ENCODE results near the gene TPSD1.

TPSD1 gene

DNA sequence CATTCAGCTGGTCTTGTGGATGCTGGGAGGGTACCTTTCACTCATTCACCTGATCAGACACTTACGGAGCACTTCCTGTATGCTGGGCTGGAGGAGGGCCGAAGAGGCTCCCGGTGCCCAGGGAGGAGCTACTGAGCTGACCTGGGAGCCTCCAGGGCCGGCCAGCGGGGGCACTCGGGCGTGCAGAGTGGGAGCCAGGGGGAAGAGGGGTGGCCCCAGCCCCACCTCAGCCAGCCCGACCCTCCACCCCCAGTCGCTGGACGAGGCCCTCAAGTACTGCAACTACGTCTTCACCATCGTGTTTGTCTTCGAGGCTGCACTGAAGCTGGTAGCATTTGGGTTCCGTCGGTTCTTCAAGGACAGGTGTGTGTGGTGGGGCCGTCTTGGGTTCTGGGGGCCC lies 41.1 kb upstream of the TPSD1 start:
- DNase-seq = no peak
- Histone ChIP-seq H3K36me3 (peaks cover 83 to 100% (median 94%) of the 10 kb centered on the region in 3 donors), H3K4me1 (no peaks in the 10 kb centered on the region), H3K27ac (no peak overlapping the region), H3K9me3 (no peaks in the 10 kb centered on the region), H3K4me3 (no peak overlapping the region), H3K27me3 (no peaks in the 10 kb centered on the region)
- intact Hi-C loops (cut with DNase I; ENCODE audit: low total_unique reads) = no loop called here
- TF ChIP-seq, protein P1, sequence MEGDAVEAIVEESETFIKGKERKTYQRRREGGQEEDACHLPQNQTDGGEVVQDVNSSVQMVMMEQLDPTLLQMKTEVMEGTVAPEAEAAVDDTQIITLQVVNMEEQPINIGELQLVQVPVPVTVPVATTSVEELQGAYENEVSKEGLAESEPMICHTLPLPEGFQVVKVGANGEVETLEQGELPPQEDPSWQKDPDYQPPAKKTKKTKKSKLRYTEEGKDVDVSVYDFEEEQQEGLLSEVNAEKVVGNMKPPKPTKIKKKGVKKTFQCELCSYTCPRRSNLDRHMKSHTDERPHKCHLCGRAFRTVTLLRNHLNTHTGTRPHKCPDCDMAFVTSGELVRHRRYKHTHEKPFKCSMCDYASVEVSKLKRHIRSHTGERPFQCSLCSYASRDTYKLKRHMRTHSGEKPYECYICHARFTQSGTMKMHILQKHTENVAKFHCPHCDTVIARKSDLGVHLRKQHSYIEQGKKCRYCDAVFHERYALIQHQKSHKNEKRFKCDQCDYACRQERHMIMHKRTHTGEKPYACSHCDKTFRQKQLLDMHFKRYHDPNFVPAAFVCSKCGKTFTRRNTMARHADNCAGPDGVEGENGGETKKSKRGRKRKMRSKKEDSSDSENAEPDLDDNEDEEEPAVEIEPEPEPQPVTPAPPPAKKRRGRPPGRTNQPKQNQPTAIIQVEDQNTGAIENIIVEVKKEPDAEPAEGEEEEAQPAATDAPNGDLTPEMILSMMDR (IDR thresholded peaks at IDR 0.05) = no peak

DNA sequence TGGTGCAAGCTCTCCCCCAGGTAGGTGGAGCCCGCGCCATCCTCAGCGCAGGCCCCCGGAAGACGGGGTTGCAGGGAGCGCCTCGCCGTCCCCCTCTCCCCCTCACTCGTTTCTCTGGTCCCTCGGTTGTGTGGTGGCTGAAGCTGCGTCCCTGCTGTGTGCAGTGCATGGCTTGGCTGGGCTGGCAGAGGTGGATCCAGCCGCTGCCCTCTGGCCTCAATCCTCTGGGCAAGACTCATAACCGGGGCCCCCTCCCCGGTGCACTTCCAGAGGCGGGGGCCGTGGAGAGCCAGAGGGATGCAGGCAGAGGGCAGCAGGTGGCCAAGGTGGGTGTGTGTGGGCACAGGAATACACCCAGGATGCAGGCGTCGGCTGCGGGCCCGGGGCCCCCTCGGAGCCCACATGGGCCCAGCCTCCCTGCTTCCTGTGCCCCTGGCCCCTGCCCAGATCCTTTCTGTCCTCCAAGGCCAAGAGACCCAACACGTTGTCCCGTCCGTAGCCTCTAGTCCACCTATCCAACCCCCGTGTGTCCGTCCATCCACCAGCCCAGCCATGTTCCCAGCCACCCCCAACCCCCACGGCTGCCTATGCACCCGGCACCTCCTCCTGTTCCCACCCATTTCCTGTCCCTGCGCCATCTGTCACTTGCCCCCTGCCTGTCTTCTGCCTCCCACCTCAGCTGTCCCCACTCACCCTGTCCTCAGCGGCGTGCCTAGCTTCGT lies 40.1 kb upstream of the TPSD1 start:
- no peaks in the 10 kb centered on the region for H3K27me3 ChIP-seq
- no peak overlapping the region for H3K4me3 ChIP-seq
- no peak overlapping the region for H3K27ac ChIP-seq
- peaks cover 82 to 100% (median 93%) of the 10 kb centered on the region in 3 donors for H3K36me3 ChIP-seq
- no peaks in the 10 kb centered on the region for H3K9me3 ChIP-seq
- DNase-seq = no peak
- TF ChIP-seq, protein P1 (IDR thresholded peaks at IDR 0.05) = no peak
- no peaks in the 10 kb centered on the region for H3K4me1 ChIP-seq
- intact Hi-C loops (cut with DNase I; ENCODE audit: low total_unique reads) = no loop called here

DNA sequence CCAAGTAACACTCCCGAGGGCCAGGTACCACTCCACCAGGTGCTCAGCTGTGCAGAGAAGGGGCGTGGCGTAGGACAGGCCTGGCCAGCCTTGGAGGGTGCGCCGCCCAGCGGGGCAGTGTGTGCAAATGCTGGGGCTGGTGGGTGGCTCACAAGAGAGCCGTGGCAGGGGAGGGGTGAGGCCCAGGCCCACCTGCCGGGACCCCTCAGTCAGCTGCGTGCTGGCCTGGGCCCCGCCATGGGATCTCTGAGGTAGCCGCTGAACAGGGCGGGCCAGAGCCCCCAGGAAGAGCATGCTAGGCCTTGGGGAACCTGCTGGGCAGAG lies 39.6 kb upstream of the TPSD1 start:
- intact Hi-C loops (cut with DNase I; ENCODE audit: low total_unique reads) = no loop called here
- no peaks in the 10 kb centered on the region for H3K9me3 ChIP-seq
- DNase-seq = no peak
- no peak overlapping the region for H3K27ac ChIP-seq
- no peaks in the 10 kb centered on the region for H3K4me1 ChIP-seq
- peaks cover 82 to 100% (median 93%) of the 10 kb centered on the region in 3 donors for H3K36me3 ChIP-seq
- no peak overlapping the region for H3K4me3 ChIP-seq
- H3K27me3 ChIP-seq = no peaks in the 10 kb centered on the region
- TF ChIP-seq, protein P1 (IDR thresholded peaks at IDR 0.05) = no peak

DNA sequence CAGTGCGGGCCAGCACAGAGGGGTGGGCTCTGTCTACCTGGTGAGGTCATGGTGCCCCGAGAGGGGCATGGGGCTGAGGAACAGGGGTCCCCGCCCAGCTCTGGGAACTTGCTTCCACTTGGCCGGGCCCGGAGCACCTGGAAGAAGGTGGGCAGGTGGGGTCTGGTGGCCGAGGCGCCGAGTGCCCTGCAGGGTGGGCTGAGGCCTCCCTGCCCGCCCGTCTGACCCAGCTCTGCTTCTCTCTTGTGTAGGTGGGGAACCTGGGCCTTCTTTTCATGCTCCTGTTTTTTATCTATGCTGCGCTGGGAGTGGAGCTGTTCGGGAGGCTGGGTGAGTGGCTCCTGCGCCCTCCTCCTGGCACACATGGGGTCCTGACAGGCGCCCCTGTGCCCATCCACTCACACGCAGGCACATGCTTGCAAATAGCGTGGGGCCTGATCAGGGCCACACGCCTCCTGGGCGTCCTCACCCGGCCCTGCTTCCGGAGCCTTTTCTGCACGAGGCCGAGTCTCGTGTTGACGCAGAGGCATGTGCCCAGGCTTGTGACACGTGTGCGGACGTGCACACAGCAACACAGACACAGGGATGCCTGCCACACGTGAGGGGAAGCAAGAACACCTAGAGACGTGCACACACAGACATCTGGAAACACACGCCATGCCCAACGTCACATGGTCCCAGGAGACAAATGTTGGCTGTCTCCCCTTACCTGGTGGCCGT lies 39.0 kb upstream of the TPSD1 start:
- Histone ChIP-seq H3K36me3 (peaks cover 76 to 99% (median 91%) of the 10 kb centered on the region in 3 donors), H3K27me3 (no peaks in the 10 kb centered on the region)

DNA sequence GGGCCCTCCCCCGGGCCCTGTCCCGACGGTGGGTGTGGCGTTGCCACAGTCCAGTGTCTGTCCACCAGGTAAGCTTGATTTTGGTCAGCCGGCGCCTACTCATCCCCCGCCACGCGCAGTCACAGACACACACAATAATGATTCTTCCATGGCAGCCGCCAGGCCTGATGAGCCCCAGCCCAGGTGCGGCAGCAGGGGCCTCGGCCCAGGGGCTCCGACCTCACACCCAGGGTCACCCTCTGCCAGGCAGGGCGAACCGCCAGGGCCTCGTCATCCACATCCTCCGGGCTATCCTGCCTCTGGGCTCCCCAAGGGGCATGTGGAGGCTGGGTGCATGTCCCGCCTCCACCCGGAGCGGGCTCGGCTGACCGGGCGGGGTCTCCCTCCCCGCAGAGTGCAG lies 38.3 kb upstream of the TPSD1 start:
- intact Hi-C loops (cut with DNase I; ENCODE audit: low total_unique reads) = no loop called here
- H3K36me3 ChIP-seq = peaks cover 69 to 97% (median 84%) of the 10 kb centered on the region in 3 donors
- H3K27me3 ChIP-seq = no peaks in the 10 kb centered on the region
- H3K4me1 ChIP-seq = no peaks in the 10 kb centered on the region
- no peaks in the 10 kb centered on the region for H3K9me3 ChIP-seq
- TF ChIP-seq, protein P1 (IDR thresholded peaks at IDR 0.05) = no peak
- DNase-seq = no peak
- no peak overlapping the region for H3K27ac ChIP-seq
- no peak overlapping the region for H3K4me3 ChIP-seq

More for the DNA sequence above, 39.0 kb upstream of the TPSD1 start:
- intact Hi-C loops (cut with DNase I; ENCODE audit: low total_unique reads) = no loop called here
- H3K4me3 ChIP-seq = no peak overlapping the region
- no peaks in the 10 kb centered on the region for H3K4me1 ChIP-seq
- TF ChIP-seq, protein P1 (IDR thresholded peaks at IDR 0.05) = no peak
- no peak overlapping the region for H3K27ac ChIP-seq
- H3K9me3 ChIP-seq = no peaks in the 10 kb centered on the region
- no peak for DNase-seq

Data from tibial artery (tissue), 4 donors.